ENCODE results near the gene PTPN4. TPM values are rescaled to one million over a fixed set of nuclear protein-coding genes. Genes with fewer than 3 reads are reported as not detected.

Gene PTPN4
- total and polyA plus RNA-seq, 2 donors (not counting 1 experiment from before 2014, with no cell fraction given), result 5.3 to 22.3 TPM

DNA sequence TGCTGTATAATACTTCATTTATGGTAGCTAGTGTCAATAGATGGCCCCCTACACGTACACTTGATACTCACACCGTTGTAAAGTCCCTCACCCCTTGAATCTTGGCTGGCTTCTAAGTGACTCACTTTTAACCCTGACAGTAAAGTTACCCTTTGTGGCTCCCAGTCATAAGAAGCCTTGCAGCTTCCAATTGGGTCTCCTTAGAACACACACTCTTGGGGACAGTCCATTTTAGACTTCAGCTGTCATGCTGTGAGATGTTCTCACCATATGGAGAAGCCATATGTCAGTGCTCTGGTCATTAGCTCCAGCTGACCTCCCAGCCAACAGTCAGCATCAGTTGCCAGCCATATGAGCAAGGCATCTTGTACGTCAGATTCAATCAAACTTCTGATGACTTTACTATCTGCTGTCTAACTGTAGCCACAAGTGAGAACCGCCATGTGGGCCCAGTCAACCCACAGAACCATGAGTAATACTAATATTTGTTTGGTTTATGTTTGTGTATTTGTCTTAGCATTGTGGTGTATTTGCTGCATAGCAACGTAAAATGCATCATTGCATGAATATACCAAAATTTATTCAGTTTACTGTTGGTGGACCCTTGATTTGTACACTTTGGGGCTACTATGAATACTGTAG lies 68.3 kb downstream of the PTPN4 start:
- peak; percentile 50 to 56 for DNase-seq (ENCODE audit: low read depth in 2 of 2)
- no peak overlapping the region for H3K4me2 ChIP-seq (ENCODE audit: extremely low read depth, insufficient read depth, low read length)
- no peaks in the 10 kb centered on the region for H4K20me1 ChIP-seq (ENCODE audit: control insufficient read depth, extremely low read depth, insufficient read depth, low read length)
- H3K27me3 ChIP-seq (ENCODE audit: control insufficient read depth, insufficient read depth, low read length), result no peaks in the 10 kb centered on the region
- no peak overlapping the region for H3K4me3 ChIP-seq (replicated peaks in 1 of 4; ENCODE audit: control extremely low read depth in 1 of 4, insufficient read depth in 1 of 4, low read depth in 3 of 4, low read length in 4 of 4)
- TF ChIP-seq, protein P1, sequence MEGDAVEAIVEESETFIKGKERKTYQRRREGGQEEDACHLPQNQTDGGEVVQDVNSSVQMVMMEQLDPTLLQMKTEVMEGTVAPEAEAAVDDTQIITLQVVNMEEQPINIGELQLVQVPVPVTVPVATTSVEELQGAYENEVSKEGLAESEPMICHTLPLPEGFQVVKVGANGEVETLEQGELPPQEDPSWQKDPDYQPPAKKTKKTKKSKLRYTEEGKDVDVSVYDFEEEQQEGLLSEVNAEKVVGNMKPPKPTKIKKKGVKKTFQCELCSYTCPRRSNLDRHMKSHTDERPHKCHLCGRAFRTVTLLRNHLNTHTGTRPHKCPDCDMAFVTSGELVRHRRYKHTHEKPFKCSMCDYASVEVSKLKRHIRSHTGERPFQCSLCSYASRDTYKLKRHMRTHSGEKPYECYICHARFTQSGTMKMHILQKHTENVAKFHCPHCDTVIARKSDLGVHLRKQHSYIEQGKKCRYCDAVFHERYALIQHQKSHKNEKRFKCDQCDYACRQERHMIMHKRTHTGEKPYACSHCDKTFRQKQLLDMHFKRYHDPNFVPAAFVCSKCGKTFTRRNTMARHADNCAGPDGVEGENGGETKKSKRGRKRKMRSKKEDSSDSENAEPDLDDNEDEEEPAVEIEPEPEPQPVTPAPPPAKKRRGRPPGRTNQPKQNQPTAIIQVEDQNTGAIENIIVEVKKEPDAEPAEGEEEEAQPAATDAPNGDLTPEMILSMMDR (conservative IDR thresholded peaks at IDR 0.05 in 1 of 2, IDR thresholded peaks at IDR 0.05 in 1 of 2; ENCODE audit: low read depth in 1 of 2, low read length in 2 of 2), result no peak
- no peak for TF ChIP-seq EZH2 (IDR thresholded peaks at IDR 0.05; ENCODE audit: low read length, missing control alignments)
- H3K9ac ChIP-seq (ENCODE audit: insufficient read depth, low read length), result no peak overlapping the region
- H3K36me3 ChIP-seq (ENCODE audit: control insufficient read depth, insufficient read depth, low read length), result no peaks in the 10 kb centered on the region
- H3K27ac ChIP-seq (ENCODE audit: insufficient read depth, low read length), result no peak overlapping the region
- no peaks in the 10 kb centered on the region for H3K9me3 ChIP-seq (ENCODE audit: control insufficient read depth, insufficient read depth, low read depth, low read length)
- H2AFZ ChIP-seq (ENCODE audit: low read length), result no peak overlapping the region
- peaks cover 3% of the 10 kb centered on the region for H3K4me1 ChIP-seq (ENCODE audit: control insufficient read depth, extremely low read depth, insufficient read depth, low read length)
- H3K79me2 ChIP-seq (ENCODE audit: control insufficient read depth, insufficient read depth, low read length), result no peaks in the 10 kb centered on the region

DNA sequence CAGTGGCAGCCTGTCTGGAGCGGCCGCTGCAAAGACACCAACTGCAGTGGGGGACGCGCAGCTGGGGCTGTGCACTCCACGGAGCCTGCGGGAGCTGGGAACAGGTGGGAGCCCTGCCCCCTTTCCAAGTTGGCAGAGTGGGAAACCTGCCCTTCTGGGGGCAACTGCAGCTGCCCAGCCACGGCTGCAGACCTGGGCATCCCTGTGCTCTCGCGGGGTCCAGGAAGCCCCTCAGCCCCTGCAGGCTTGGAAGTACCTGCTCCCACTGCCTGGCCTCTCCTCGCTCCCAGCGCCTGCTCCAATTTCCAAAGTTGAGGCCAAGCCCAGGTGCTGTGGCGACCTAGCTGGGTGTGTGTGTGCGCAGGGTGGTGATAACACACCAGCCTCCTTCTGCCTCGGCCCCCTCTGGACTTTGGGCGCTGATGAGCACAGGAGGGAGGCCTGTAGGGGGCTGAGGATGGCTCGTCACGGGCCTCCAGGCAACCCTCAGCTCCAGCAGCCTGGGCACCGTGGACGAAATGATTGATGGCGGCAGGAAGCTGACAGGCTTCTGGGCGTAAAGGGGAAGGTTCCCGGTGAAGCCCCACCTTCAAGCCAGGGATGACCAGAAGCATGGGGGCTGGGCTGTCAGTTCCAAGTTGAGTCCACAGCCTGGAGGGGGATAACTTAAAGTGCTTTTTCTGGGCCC lies 76.9 kb downstream of the PTPN4 start:
- H3K27me3 ChIP-seq (ENCODE audit: control insufficient read depth, insufficient read depth, low read length), result no peaks in the 10 kb centered on the region
- H4K20me1 ChIP-seq (ENCODE audit: control insufficient read depth, extremely low read depth, insufficient read depth, low read length), result no peaks in the 10 kb centered on the region
- no peak overlapping the region for H2AFZ ChIP-seq (ENCODE audit: low read length)
- H3K4me2 ChIP-seq (ENCODE audit: extremely low read depth, insufficient read depth, low read length), result no peak overlapping the region
- no peaks in the 10 kb centered on the region for H3K79me2 ChIP-seq (ENCODE audit: control insufficient read depth, insufficient read depth, low read length)
- DNase-seq (ENCODE audit: low read depth in 2 of 2), result no peak
- H3K9me3 ChIP-seq (ENCODE audit: control insufficient read depth, insufficient read depth, low read depth, low read length), result no peaks in the 10 kb centered on the region
- H3K4me1 ChIP-seq (ENCODE audit: control insufficient read depth, extremely low read depth, insufficient read depth, low read length), result no peaks in the 10 kb centered on the region
- H3K4me3 ChIP-seq (replicated peaks in 1 of 4; ENCODE audit: control extremely low read depth in 1 of 4, insufficient read depth in 1 of 4, low read depth in 3 of 4, low read length in 4 of 4), result no peak overlapping the region
- no peaks in the 10 kb centered on the region for H3K36me3 ChIP-seq (ENCODE audit: control insufficient read depth, insufficient read depth, low read length)
- no peak overlapping the region for H3K9ac ChIP-seq (ENCODE audit: insufficient read depth, low read length)
- no peak overlapping the region for H3K27ac ChIP-seq (ENCODE audit: insufficient read depth, low read length)
- no peak for TF ChIP-seq EZH2 (IDR thresholded peaks at IDR 0.05; ENCODE audit: low read length, missing control alignments)
- TF ChIP-seq, protein P1 (conservative IDR thresholded peaks at IDR 0.05 in 1 of 2, IDR thresholded peaks at IDR 0.05 in 1 of 2; ENCODE audit: low read depth in 1 of 2, low read length in 2 of 2), result no peak

DNA sequence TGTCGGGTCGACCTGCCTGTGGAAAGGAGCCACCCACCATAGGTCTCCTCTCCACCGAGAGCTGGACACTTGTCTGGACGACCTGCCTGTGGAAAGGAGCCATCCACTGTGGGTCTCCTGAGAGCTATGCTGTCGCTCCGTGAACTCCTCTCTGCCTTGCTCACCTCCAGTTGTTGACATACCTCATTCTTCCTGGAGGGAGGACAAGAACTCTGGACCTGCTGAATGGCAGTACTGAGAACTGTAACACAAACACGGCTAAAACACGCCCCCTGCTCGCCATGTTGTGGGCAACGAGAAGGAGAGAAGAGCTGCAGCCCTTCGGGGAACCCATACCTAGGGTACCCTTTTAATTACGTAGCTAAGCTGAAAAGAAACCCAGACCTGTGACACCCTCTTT lies 77.6 kb downstream of the PTPN4 start:
- H3K79me2 ChIP-seq (ENCODE audit: control insufficient read depth, insufficient read depth, low read length), result no peaks in the 10 kb centered on the region
- H4K20me1 ChIP-seq (ENCODE audit: control insufficient read depth, extremely low read depth, insufficient read depth, low read length), result no peaks in the 10 kb centered on the region
- H3K4me3 ChIP-seq (replicated peaks in 1 of 4; ENCODE audit: control extremely low read depth in 1 of 4, insufficient read depth in 1 of 4, low read depth in 3 of 4, low read length in 4 of 4), result no peak overlapping the region
- no peak overlapping the region for H2AFZ ChIP-seq (ENCODE audit: low read length)
- no peak for DNase-seq (ENCODE audit: low read depth in 2 of 2)
- no peak overlapping the region for H3K4me2 ChIP-seq (ENCODE audit: extremely low read depth, insufficient read depth, low read length)
- no peaks in the 10 kb centered on the region for H3K36me3 ChIP-seq (ENCODE audit: control insufficient read depth, insufficient read depth, low read length)
- H3K27me3 ChIP-seq (ENCODE audit: control insufficient read depth, insufficient read depth, low read length), result no peaks in the 10 kb centered on the region
- H3K9me3 ChIP-seq (ENCODE audit: control insufficient read depth, insufficient read depth, low read depth, low read length), result no peaks in the 10 kb centered on the region
- no peak overlapping the region for H3K9ac ChIP-seq (ENCODE audit: insufficient read depth, low read length)
- no peaks in the 10 kb centered on the region for H3K4me1 ChIP-seq (ENCODE audit: control insufficient read depth, extremely low read depth, insufficient read depth, low read length)
- no peak for TF ChIP-seq EZH2 (IDR thresholded peaks at IDR 0.05; ENCODE audit: low read length, missing control alignments)
- TF ChIP-seq, protein P1 (conservative IDR thresholded peaks at IDR 0.05 in 1 of 2, IDR thresholded peaks at IDR 0.05 in 1 of 2; ENCODE audit: low read depth in 1 of 2, low read length in 2 of 2), result no peak
- no peak overlapping the region for H3K27ac ChIP-seq (ENCODE audit: insufficient read depth, low read length)
